HG03095 (cell line): ENCODE measurements around the gene HOXA9.

Source experiments
- ATAC-seq: cut with Tn5 transposase; IDR thresholded peaks from one replicate; pipeline ENCODE4 v1.9.1; 2021; ENCODE audit warnings: moderate library complexity; ENCODE audit not compliant: unreplicated experiment

Gene HOXA9

DNA sequence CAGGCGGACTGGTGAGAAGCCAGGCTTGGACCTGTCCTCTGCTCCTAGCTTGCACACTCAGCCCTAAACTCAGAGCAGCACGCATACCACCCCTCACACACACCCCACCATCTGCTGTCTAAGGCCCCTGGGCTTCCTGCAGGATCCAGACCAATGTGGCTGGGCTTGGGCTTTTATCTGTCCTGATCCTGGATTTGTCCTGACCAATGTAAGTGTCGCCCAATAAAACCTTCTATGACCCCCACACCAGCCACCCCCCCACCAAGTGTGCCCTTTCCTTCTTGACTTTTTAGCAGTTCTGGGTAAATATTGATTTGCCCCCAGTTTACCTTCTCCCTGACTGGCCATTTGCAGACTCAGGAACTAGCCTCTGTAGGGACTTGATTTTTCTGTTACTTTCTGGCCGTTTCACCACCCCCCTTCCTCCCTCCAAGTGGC, 36.3 kb upstream of the HOXA9 start:
- no peak for ATAC-seq

DNA sequence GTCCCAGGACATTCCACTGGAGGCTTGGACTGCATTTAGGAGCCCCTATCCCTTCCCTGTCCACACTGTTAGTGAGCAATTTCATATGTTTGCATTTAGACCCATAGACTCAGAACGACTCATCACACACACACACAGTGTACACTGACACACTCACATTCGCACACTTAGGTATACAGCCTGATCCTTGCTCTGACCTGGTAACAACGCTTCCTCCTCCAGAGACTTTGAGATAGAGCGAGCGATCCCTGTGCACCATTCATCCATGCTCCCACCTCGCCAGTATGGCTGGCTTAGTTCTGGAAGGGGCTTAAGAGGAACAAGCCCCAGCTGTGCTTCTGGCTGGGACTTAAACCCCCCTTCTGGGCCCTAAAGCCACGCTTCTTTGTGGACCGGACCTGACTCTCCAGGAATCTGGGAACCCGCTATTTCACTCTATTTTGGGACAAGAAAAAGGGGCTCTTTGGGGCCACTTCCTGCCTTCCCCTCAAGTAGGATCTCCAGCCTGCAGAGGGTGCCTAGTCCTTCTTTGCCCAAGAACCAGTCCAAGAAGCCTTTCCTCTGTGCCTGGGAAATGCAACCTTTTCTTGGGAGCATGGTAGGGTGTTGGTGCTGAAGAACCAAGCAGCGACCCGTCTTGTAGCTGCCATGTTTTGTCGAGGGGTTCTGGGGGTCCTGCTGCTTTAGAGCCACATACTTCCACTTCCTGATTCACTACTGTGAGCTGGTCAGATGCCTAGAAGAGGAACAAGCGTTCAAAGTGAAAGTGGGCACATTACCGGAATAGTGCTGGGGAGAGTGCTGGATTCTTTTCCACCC, 35.6 kb upstream of the HOXA9 start:
- no peak for ATAC-seq

DNA sequence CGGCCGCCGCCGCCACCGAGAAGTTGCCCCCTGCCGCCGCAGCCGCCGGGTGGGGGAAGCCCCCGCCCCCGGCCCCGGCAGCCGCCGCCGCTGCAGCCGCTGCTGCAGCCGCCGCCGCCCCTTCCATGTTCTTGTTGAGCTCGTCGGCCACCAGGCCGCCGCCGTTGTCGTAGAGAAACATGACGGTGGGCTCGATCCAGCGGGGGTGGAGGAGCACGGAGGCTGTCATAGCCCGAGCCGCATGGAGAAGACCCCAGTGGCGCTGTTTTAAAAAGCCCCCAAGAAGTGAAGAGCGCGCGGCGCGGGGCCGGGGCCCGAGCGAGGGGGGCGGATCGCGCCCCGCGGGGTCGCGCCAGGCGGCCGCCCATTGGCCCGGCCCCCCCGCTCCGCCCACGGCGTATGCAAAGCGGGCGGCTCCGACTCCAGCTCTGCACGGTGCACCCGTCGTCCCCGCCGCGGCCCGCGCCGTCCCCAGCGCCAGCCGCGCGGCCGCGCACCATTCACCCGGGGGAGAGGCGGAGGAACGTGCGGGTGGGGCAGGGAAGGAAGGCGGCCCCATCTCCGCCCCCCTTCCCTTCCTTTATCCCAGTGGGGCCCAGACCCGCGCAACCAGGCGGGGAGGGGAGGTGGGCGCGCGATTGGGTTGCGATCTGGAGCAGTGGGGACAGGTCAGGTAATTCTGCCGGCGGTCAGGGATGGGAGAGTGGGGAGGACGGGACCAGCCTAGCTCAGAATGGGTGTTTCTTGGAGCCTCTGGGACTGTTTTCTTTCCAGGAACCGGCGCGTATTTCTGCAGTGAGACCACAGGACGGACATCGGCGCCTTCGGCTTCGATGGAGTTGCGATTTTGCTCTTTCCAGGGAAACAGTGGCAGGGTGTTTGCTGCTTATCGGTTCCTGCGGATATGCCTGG, 34.8 kb upstream of the HOXA9 start, which contains the start of gene HOXA13:
HOXA13 (minus strand) TSS at position 243 of the 912 bp plus-strand sequence; CDS start at position 229, 14 bp downstream.
- no peak for ATAC-seq

DNA sequence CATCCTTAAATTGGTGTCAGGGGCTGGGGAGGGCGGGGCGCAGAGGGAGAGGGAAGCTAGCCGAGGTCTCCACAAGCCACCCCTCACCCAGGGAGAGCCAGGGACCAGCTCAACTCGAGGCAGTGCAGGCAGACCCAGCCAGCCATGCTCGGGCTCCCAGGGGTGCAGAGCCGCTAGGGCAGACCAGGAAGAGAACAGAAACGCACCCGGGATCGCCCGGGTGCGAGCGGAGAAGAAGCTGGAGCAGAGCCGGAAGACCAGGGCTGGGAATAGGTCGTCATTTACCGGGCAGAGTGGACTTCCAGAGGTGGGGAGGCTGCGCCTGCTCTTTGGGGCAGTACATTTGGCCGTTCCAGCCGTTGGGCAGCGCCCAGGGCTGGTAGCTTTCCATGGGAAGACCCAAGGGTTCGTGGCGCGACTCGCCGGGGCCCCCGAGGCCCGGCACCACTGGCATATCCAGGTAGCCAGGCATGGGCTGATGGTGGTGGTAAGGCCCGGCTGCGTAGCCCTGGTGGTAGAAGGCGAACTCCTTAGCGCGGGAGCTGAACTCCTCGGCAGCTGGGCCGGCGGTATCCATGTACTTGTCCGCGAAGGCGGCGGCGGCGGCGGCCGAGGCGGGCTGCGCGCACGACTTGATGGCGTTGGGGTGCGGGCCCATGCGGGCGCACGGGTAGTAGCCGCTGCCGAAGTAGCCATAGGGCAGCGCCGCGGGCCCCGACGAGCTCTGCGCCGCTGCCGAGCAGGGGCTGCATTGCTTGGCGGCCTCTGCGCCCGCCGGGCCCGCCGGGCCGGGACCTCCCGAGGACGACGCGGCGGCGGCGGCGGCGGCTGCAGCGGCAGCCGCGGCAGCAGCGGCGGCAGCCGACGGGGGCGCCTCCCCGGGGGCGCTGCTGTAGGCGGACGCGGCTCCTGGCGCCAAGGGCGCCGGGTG, 33.8 kb upstream of the HOXA9 start:
- no peak for ATAC-seq

DNA sequence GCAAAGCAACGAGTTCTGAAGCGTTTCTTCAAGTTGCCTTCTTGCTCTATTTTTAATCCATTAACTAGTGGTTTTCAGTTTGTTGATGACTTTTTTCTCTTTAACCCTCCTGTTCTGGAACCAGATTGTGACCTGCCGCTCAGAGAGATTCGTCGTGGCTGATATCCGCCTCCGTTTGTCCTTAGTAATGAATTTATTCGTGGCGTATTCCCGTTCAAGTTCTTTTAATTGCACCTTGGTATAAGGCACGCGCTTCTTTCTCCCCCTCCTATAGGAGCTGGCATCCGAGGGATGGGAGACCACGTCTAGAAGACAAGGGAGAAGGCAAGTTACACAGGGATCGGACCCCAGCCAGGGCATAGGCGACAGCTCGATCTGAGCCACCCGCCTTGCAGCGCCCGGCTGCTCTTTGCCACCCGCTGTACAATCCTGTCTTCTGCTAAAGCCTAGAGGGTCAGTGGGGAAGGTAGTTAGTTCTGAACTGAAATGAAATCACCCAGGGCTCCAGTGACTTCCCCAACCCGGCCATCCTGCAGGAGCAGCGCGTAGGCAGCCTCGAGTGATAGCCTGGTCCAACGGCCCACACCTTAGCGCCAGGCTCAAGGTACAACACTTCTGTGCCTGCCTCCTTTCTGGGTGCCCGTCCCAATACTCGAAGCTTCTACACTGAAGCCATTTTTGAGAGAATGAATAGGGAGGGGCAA, 33.0 kb upstream of the HOXA9 start:
- no peak for ATAC-seq

DNA sequence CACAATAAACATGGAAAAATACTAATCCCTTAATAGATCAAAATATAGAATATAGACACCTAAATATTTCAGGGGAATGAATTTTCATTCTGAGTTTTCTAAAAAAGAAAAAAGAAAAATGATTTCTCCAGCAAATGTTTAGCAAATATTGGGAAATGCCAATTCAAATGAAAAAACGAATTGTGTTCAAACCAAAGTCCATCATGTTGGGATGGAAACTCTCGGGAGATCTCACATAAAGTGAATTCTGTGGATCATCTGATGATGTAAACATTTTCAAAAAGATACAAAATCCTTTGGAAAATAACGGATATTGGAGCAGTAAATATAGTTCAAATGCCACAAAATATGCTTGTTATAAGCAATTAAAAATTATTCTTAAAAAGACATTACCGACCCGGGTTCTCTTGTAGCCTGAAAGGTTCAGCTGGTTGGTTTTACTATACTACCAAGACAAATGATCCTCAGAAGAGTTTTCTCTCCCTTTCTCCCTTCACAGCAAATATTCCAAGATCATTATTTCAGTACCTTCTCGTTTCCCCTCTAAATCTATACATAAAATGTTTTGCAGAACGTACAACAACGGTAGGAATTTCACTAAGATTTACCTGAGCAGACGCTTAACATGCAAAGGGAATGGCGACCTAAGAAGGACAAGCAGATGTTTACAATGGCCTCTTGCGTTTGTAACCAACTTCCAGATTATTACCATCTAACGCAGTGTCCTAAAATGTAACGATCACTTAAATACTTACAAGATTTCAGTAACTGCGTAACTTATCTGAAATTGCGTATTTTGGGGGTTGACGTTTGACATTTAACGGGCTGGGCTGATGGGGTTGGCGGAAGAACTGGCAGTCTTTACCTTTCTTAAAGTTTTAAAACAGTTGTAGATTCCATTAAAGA, 32.1 kb upstream of the HOXA9 start:
- no peak for ATAC-seq

DNA sequence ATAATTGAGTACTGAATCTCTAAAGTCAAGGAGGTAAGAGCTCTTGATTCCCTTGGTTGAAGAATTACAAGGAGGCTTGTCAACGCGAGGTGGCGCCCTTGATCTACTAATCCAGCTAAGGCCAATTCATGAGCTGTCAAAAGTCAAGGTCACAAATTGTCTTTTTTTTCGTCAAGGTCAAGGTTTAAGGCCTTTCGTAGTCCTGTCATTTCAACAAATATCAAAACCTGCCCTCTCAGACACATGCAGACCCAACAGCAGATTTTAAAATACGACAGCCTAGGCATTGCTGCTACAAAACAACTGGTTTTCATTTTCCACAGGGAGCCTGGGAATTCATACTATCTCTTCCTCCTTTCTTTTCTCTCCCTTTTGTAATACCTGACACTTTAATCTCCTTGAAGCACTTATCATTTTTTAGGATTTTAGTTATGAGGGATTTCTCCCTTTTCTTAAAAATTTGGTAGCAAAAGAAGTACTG, 31.0 kb upstream of the HOXA9 start:
- no peak for ATAC-seq

DNA sequence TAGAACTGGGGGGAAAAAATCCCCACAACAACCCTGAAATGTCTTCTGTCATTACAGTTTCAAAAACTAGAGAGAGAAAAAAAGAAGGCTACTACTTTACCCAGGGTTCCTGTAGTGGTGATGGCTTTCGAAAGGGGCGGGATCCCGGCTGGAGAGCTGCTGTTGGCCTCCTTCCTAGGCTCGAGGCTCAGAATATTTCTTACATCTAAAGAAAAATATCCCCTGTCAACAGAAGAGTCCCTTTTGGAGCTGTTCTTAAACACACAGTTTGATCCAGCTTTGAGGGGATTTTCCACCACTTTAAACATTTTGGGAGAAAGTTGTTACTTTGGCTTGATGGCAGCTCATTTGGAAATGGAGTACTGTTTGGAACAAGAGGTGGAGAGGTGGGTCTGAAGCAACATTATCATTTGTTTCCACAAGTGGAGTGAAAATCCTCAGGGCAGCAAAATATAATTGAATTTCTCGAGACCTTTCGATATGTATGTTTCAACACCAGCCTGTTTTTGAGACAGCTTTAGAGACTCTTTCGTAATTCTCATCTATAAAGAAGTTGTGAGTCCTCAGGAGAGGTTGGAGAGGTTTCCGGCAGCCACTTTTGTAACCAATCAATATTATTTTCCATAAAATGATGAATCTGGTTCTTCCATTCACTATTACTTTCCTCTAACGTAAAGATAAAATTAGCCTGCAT, 29.5 kb upstream of the HOXA9 start:
- no peak for ATAC-seq

DNA sequence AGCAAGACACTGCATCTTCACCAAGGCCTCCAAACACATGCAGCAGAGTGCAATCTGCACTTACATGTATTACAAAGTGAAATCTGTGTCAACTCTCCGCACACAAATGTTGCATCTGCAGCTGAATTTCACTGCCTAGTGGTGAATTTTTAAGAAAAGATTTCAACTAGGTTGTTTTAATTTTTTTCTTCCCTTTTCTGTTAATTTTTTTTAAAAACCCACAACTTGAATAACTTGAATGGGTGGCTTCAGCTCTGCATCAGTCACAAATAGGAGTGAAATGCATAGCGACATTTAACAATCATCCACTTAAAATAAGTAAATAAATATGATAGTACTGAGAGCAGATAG, 28.6 kb upstream of the HOXA9 start:
- no peak for ATAC-seq

DNA sequence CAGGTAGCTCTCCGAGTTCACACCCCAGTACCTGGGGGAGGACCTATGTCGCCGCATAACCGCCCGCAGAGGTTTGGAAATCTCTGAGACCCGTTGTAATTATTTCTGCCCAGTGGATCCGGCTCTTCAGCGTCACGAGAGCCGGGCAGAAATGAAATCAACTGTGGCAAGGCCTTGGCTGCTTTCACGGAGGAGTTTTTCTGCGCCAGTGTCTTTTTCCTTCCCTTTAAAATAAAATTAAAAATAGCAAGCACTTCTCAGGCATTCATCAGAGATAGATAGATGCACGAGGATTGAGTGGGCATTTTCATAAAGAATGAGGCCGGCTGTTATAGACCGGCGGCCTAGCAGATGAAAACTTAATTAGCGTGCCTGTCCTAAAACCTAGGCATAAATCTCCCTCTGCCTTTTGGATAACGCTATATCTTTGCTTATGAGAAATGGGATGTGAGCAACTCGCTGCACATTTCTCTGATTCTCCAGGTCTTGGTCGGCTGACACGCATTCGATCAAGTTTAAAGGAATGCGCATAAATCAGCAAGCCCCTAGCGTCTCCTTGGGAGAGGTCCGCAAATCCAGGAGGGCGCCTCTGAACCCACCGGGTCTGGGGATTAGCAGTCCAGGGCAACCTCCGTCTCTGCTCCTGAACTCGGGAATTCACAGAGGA, 28.1 kb upstream of the HOXA9 start:
- ATAC-seq, result no peak

DNA sequence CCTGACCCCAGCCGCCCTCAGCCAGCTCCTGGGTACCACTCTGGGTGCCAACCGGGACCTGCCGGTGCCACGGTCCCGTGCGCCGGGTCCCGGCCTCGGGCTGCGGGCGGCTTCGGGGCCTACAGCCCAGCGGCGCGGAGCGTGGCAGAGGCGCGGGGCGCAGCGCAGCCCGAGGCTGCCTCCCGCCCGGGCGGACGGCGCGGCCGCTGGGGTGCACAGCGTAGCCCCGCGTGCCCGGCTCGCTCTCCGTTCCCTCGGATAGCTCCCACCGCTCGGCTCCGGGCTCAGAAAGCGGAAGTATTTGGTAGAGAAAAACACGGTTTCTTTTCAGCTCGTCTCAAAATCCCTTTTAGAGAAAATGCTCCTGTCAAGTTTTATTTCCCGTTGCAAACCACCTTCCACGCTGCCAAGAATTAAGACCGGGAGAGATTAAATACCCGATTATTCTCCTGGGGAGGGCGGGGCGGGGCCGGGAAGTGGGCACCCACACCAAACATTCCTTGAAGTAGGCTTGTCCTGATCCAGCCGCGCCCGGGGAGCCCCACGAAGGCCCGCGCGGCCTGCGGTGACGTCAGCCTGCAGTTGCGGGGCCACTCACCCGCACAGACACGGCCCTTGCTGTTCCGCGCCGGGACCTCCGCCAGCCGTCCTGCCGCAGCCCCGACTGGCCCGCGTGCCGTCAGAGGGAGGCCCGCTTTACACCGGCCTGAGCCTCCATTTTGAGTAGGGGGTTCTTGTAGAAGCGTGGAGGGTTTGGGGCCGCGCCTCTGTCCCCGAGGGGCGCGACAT, 27.4 kb upstream of the HOXA9 start:
- ATAC-seq, result no peak

DNA sequence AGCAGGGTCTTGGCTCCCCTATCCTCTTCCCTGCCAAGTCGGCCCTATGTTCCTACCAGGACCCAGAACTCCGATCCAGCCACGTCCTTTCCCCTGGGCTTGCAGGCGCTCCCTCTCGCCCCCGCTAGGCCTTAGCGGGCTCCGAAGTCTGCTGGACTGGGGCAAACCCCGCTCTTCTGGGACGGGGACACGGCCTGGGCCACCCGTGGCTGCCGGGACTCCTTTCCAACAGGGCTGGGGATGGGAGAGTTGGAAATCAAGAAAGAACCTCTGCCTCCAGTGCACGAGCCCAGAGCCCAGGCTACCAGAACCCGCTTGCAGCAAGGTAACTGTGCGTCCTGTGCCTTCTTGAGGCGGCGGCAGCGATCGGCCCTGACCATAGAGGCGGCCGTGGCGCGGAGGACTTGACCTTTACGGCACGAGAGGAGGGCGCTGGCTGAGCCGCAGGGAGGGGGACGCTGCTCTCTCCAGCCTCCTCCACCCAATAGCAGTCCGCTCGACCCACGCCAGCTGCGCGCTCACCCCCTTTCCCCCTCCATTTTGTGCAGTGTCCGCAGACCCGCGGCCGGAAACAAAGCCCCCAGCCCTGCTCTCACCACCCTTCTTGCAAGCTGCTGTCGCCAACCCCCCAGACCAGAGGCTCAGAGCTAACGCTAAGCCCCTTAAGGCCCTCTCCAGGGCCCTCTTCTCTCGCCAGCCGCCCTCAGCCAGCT, 26.7 kb upstream of the HOXA9 start:
- no peak for ATAC-seq

DNA sequence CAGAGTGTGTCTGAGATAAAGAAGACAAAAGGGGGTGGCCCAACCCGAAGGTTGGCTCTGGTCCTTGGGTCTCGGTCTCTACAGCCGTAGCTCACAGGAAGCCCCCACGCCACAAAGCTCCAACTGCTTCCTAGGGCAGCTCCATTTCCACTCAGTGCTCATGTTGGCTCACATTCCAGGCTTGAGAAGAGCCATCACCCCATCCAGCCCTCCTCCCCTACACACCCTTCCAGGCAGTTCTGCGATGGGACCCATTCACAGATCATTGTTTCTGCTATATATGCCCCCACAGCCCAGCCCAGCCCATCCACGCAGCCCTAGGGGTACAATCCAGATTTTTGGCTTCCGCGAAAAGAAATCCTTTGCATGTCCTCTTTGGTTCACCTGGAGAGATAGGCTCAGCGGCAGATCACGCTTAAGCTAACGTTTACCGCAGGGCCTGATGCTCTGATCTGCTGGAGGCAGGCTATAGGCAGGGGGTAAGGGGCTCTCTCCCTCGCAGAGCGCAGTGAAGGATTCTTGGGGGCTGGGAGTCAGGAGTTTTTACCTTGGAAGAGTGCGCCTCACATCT, 25.9 kb upstream of the HOXA9 start:
- ATAC-seq, result no peak

DNA sequence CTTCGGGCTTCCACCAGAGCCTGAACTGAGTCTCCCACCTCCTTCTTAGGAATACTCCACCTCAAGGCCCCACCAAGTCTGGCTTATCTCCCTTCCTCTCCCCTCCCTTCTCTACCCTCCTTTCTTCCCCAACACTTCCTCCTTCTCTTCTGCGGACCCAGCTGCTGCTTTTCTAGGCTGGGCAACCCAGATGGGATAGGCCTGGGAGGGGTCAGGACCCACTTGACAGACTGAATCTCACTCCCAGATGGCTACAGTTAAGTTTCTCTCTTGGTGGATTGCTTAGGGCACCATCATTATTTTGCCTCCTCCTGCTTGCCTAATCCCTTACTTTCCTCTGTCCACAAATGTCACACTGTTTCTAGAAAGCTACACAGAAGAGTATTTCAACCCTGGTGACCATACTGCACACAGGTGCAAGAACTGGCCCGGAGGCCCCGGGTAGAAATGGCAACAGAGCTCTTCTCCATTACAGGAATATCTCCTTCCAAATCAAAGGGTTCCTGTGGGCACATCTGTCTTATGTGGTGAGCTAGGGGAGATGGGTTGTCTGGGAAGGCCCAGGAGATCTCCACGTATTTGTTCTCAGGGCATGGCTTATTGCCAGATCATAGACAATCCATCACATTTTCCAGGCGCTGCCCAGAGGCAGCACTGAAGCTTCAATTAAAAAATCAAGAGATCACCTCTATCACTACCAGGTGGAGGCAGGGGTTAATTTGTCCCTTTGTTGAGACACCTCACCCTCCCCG, 24.8 kb upstream of the HOXA9 start:
- ATAC-seq, result no peak

DNA sequence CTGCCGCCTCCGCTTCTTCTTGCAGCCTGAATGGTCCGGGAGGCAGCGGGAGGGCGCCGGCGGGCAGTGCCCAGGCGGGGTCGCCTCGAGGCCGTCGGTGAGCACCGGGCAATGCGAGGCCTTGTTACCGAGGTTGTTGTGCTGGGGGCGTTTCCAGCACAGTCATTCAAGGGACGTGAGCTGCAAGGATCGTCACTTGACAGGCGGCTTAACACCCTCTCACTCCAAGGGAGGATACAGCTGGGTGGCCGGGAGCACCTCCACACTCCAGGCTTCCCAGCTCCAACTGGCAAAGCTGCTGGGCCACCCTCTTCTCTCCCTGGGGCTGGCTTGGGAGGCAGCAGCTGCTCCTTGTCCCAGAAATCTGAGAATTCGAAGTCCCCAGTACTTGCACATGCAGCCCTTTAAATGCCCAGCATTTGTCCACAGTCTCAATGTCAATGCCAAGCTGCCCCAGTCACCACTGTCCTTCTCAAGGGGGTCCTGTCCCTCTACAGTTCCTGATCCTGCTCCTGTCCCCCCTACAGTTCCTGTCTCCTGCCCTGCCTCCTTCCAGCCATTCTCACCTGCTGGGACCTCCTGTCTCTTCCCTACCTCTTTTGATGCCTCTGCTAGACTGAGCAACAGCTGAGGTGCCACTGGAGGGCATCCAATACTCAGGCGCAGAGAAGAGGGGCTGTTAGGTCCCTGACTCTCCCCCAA, 24.1 kb upstream of the HOXA9 start:
- ATAC-seq, result no peak
